Mesothelial cell of epicardium (in vitro differentiated cells): Measurements from ENCODE around the gene CSTF3. TPM values are rescaled to one million over a fixed set of nuclear protein-coding genes. Genes with fewer than 3 reads are reported as not detected.
A peak's percentile ranks its signal among the peaks of the same experiment; 100 is the strongest.

Experiments
- DNase-seq, 2 experiments: peaks; one replicate each; pipeline ENCODE4 v3.0.0; 2021; ENCODE audit warnings: low spot score in 2 of 2; ENCODE audit not compliant: unreplicated experiment in 2 of 2
- H3K27ac Mint-ChIP-seq: 2 replicates; pipeline ENCODE4 v1.8.0; 2021; ENCODE audit warnings: mixed read lengths
- H3K27me3 Mint-ChIP-seq: 2 replicates; pipeline ENCODE4 v1.8.0; 2021; ENCODE audit warnings: low read depth, mixed read lengths
- H3K36me3 Mint-ChIP-seq: 2 replicates; pipeline ENCODE4 v1.8.0; 2021; ENCODE audit warnings: mixed read lengths
- H3K4me1 Mint-ChIP-seq: 2 replicates; pipeline ENCODE4 v1.8.0; 2021; ENCODE audit warnings: mixed read lengths
- H3K4me3 Mint-ChIP-seq: 2 replicates; pipeline ENCODE4 v1.8.0; 2021; ENCODE audit warnings: mild to moderate bottlenecking, moderate library complexity, mixed read lengths
- H3K9me3 Mint-ChIP-seq: 2 replicates; pipeline ENCODE4 v1.8.0; 2021; ENCODE audit warnings: mixed read lengths
- CTCF ChIP-seq: fragments of 200-600 bp; sonication (generic); IDR thresholded peaks from one replicate; pipeline ENCODE4 v1.5.0; 2021; ENCODE audit warnings: antibody characterized with exemption; ENCODE audit not compliant: unreplicated experiment
- total RNA-seq: library from RNA; stranded (reverse); gene quantifications from 3 replicates; pipeline ENCODE4 v1.2.1, GENCODE V29; 2021

CSTF3 gene
- total RNA-seq, 1 donor from 2014 or later: 50.3 TPM

- no peak overlapping the region for H3K4me3 Mint-ChIP-seq
- no peak overlapping the region for H3K27ac Mint-ChIP-seq
- H3K27me3 Mint-ChIP-seq: no peaks in the 10 kb centered on the region
- DNase-seq: no peak
- no peak for TF ChIP-seq CTCF
- H3K36me3 Mint-ChIP-seq: peaks cover 40% of the 10 kb centered on the region
- H3K4me1 Mint-ChIP-seq: peaks cover 2% of the 10 kb centered on the region
- H3K9me3 Mint-ChIP-seq: no peaks in the 10 kb centered on the region
These were observed 92.5 kb downstream of the CSTF3 start for GRCh38 chr11:33068611-33069340.

- H3K9me3 Mint-ChIP-seq: no peaks in the 10 kb centered on the region
- no peak overlapping the region for H3K27ac Mint-ChIP-seq
- no peak overlapping the region for H3K4me3 Mint-ChIP-seq
- H3K36me3 Mint-ChIP-seq: peaks cover 33% of the 10 kb centered on the region
- peak in 1 of 2 experiments; percentile 22 for DNase-seq
- H3K27me3 Mint-ChIP-seq: no peaks in the 10 kb centered on the region
- H3K4me1 Mint-ChIP-seq: peaks cover 4% of the 10 kb centered on the region
- no peak for TF ChIP-seq CTCF
These were observed 94.0 kb downstream of the CSTF3 start for GRCh38 chr11:33067294-33067693.

GRCh38 chr11:33065445-33066178, 95.7 kb downstream of the CSTF3 start:
- Mint-ChIP-seq H3K27me3 (no peaks in the 10 kb centered on the region), H3K36me3 (peaks cover 23% of the 10 kb centered on the region), H3K4me1 (peaks cover 10% of the 10 kb centered on the region), H3K9me3 (no peaks in the 10 kb centered on the region), H3K4me3 (no peak overlapping the region), H3K27ac (no peak overlapping the region)
- peak; percentile 49 to 74 for DNase-seq
- peak; percentile 78 for TF ChIP-seq CTCF

GRCh38 chr11:33064866-33065265, 96.4 kb downstream of the CSTF3 start:
- Mint-ChIP-seq H3K36me3 (peaks cover 23% of the 10 kb centered on the region), H3K9me3 (no peaks in the 10 kb centered on the region), H3K4me3 (no peak overlapping the region), H3K27me3 (no peaks in the 10 kb centered on the region), H3K4me1 (peaks cover 10% of the 10 kb centered on the region), H3K27ac (no peak overlapping the region)
- DNase-seq: no peak
- no peak for TF ChIP-seq CTCF

- no peak for TF ChIP-seq CTCF
- Mint-ChIP-seq H3K4me3 (no peak overlapping the region), H3K9me3 (no peaks in the 10 kb centered on the region), H3K4me1 (peaks cover 15% of the 10 kb centered on the region), H3K27me3 (no peaks in the 10 kb centered on the region), H3K27ac (no peak overlapping the region), H3K36me3 (peaks cover 28% of the 10 kb centered on the region)
- DNase-seq: no peak
These were observed 97.1 kb downstream of the CSTF3 start for GRCh38 chr11:33064033-33064825.
